GM12873 (cell line): Measurements from ENCODE around the gene GTF3A.

Experiments used
- CTCF ChIP-seq: IDR thresholded peaks from 2 replicates; pipeline ENCODE4 v1.5.1; 2012; ENCODE audit warnings: low read depth, mild to moderate bottlenecking, moderate library complexity, low read length, control low read depth; ENCODE audit not compliant: insufficient read depth; ENCODE audit errors: missing control alignments

GTF3A gene

GRCh38 chr13:27396252-27396846, 28.1 kb upstream of the GTF3A start:
- no peak for TF ChIP-seq CTCF

GRCh38 chr13:27398360-27398759, 26.1 kb upstream of the GTF3A start:
- no peak for TF ChIP-seq CTCF

- no peak for TF ChIP-seq CTCF
Measured at GRCh38 chr13:27401210-27401609, 23.2 kb upstream of the GTF3A start.

GRCh38 chr13:27403203-27403678, 21.2 kb upstream of the GTF3A start:
- TF ChIP-seq CTCF, result no peak

GRCh38 chr13:27403727-27404385, 20.6 kb upstream of the GTF3A start:
- TF ChIP-seq CTCF, result no peak

GRCh38 chr13:27404680-27405079, 19.7 kb upstream of the GTF3A start:
- no peak for TF ChIP-seq CTCF

GRCh38 chr13:27405546-27406134, 18.8 kb upstream of the GTF3A start:
- TF ChIP-seq CTCF, result no peak
